Ammon's horn (tissue), 1 donor: ENCODE data around the gene KRTAP9-6.
A peak's percentile ranks its signal among the peaks of the same experiment; 100 is the strongest.

Experiments
- DNase-seq: peaks from one replicate; pipeline ENCODE4 v3.0.0-alpha.2; 2016; ENCODE audit warnings: low spot score

KRTAP9-6 gene

DNA sequence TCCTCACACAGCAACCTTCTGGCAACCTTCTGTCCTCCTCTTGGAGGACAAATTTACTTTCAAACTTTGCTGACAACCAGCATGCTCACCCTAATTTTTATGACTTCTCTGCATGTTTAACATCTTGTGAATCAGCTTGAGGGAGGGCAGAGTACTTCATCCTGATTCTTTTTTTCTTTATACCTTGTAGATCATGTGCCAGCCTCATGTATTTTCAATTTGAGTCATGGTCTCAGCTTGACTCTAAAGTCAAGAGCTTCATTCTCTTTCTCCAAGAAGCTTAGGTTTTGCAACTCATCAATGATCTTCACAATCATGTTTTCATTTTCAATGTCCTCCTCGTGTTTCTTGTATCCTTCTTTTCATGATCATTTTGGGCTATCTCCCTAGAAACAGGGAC lies 6.7 kb downstream of the KRTAP9-6 start:
- no peak for DNase-seq

DNA sequence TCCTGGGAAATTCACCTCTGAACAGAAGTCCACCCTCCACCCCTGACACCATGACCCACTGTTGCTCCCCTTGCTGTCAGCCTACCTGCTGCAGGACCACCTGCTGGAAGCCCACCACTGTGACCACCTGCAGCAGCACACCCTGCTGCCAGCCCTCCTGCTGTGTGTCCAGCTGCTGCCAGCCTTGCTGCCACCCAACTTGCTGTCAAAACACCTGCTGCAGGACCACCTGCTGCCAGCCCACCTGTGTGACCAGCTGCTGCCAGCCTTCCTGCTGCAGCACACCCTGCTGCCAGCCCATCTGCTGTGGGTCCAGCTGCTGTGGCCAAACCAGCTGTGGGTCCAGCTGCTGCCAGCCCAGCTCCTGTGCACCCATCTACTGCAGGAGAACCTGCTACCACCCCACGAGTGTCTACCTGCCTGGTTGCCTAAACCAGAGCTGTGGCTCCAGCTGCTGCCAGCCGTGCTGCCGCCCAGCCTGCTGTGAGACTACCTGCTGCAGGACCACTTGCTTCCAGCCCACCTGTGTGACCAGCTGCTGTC lies 10.5 kb downstream of the KRTAP9-6 start, which contains the start of gene KRTAP9-7:
TSS of gene KRTAP9-7 (plus strand) at position 51 of the 543 bp plus-strand sequence. CDS start at position 51, 0 bp downstream.
- peak; percentile 0 for DNase-seq

DNA sequence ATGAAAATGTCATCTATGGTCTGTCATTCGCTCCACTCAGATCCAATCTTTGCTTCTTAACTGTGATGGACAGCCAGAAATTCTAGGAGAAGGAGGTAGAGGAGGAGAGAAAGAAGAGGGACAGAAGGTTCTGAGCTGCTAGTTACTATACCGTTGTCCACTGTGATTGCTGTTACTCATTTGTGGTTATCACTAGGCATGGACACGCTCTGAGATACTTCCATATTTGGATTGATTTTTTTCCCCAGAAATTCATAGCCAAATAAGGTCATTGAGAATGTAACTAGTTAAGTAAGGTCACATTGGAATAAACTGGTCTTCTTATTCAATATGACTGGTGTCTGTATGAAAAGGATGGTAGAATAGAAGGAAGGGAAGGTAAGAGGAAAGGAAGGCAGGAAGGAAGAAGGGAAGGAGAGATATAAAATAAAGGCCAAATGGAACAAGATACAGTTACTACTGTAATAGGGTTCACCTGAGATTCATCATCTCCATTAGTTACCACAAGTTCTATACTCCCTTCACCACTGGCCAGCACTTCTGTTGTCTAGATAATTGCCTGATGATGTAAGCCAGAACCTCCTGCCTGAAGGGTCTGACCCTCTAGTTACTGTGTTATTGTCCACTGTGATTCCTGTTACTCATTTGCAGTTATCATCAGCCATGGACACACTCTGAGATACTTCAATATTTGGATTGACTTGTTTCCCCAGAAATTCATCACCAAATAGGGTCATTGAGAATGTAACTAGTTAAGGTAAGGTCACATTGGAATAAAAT lies 13.2 kb downstream of the KRTAP9-6 start:
- DNase-seq, result peak; percentile 0

GRCh38 chr17:41284043-41284442 lies 18.9 kb downstream of the KRTAP9-6 start:
- DNase-seq, result no peak

DNA sequence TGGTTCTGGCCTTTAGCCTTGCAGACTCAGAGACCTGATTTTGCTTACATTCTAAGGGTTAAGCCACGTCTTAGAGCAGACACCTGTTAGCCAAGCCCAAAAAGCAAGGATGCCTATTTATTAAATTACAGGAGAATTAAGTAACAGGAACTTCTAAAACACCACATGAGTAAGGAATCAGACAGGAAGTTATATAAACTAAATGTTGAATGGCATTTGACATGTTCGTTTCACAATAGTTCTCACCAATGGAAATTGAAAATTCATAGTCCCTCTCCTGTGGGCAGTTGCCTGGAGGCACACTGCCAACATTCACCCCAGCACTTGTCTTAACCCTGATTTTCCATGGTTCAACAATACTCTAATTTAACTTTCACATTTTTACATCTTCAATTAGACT lies 19.4 kb downstream of the KRTAP9-6 start:
- DNase-seq, result peak; percentile 0

DNA sequence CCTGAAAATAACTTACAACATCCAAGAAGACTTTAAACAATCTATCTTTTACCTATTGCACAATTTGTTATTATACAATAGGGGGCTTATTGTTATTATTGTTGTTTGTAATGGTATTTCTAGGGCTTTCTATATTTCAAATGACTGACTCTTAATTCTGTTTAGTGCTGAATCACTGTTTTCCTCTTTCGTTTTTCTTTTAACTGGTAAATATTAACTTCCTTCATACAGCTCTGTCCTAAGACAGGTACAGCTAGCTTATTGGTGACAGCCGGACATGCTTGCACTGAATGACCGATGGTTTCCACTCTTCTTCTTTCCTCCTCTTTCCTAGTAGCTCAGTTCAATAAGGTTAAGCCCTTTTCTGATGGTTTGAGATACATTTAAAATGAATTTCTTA lies 21.9 kb downstream of the KRTAP9-6 start:
- DNase-seq, result no peak

GRCh38 chr17:41294016-41294415 lies 28.8 kb downstream of the KRTAP9-6 start:
- no peak for DNase-seq

DNA sequence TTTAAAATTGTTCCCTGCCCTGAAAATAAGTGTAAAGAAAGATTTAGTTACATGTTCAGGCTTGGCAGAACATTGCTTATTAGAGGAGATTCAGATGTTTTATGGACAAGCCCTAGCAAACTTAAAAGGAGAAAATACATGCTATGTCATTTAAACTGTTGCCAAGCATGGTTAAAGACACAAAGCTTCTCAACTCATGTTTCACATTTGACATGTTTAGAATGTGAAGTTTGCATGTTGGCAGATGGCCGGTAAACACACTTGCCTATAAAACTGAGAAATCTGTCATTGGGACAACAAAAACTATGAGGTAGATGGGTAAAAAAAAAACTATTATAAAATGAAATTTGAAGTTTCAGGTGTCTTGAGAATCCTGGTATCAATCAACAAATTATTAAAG lies 31.7 kb downstream of the KRTAP9-6 start:
- DNase-seq, result no peak

- DNase-seq, result no peak
Measured at GRCh38 chr17:41298458-41299135, 33.4 kb downstream of the KRTAP9-6 start.

DNA sequence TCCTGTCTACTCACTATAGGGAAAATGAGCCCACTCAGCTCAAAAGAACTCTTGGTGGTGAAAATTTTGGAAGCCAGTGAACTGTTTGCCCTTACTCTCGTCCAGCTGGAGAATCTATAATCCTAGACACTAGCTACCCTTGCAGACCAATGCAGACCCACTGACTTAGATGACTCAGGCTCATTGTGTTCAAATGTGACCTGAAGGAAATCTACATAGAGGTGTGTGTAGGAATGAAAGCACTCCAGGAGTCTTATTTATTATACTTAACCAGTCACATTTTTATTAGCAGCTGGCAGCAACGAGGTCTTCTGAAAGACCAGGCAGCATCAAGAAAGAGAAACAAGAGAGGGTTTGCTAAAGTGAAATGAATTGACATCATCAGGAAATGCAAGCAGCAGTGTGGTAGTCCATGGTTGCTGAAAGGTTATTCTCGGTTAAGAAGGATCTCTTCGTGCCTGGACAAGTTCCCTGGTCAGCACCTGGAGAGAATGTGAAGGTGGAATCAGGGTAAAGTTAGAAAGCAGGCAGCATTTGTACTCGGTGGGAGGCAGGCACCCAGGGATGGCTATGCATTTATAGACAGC lies 36.1 kb downstream of the KRTAP9-6 start:
- DNase-seq, result no peak

DNA sequence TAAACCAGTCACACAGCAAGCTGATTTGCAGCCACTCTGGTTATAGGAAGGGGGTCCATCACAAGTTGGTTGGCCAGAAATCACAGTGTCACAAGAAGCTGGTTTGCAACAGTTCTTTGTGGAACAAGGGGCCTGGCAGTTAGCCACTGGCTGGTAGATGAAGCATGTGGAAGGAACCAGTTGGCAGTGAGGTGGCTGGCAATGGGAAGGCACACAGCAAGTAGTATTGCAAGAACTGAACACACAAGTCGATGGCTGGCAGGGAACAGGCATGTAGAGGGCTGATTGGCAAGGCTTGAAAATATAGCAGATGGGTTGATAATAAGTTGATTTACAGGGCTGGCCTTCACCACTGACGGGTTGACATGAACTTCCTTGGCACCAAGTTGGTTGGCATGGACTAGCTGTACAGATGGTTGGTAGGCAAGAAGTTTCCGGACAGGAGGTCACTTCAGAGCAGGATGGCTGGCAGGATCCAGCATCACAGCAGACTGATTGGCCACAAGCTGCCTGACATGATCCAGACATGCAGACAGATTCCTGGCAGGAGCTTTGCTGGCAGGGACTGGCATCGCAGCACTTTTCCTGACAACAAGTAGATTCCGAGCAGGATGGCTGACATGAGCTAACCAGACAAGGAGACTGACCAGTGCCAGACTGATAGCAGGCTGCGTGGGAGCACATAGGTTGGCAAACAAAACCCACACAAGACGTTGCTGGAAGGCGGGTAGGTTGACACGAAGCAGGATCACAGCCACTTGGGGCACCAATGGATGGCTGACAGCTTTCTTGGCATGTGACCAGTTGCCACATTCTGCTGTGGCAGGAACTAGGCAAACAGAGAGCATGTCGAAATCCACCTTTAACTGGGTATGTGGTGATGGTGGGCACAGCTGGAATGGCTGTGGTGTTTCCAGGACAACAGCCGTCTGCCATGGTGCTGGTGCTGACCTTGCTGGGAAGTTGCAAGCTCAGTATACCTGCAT lies 37.0 kb downstream of the KRTAP9-6 start, which contains the start of gene KRTAP29-1:
TSS of gene KRTAP29-1 (minus strand) at position 936 of the 986 bp plus-strand sequence. CDS start at position 936, 0 bp downstream.
- no peak for DNase-seq

GRCh38 chr17:41302981-41303380 lies 37.8 kb downstream of the KRTAP9-6 start:
- no peak for DNase-seq

DNA sequence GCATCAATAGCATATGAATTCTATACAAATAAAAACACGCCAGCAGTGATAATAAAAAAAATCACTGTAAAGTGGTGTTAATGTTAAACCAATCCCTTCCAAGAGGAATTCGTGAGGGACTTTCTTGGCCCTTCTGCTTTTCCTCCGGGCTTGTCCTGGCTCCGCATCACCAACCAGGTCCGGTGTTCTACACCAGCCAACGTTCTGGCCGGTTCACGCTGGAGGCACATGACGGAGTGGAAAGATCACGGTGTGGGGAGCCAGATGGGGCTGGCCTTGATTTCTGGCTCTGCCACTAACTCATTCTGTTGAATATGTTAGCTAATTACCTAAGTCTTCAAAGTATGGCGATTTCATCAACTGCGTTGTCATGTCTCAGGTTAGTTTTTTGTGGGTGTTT lies 38.9 kb downstream of the KRTAP9-6 start:
- DNase-seq, result no peak

- DNase-seq, result peak; percentile 20
Measured at GRCh38 chr17:41307647-41308046, 42.5 kb downstream of the KRTAP9-6 start.

DNA sequence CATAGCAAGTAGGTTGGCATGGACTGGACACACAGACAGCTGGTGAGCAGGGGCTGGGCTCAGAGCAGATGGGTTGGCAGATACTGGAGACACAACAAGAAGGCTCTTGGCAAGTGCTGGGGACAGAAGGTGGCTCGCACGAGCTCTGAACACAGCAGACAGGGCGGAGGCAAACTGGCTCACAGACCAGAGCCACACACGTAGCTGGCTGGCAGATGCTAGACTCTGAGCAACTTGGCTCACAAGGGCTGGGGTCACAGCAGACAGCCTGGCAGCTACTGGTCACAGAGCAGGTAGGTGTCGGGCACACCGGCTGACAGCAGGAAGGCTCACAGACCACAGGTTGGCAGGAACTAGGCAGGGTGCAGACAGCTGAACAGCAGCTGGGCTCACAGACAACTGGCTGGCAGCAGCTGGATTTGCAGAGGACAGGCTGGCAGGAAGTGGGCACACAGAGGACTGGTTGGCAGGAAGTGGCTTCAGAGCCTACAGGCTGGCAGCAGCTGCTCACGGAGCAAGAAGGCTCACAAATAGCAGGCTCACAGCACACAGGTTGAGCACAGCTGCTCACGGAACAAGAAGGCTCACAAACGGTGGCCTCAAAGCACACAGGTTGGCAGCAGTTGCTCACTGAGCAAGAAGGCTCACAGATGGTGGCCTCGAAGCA lies 43.2 kb downstream of the KRTAP9-6 start:
- DNase-seq, result peak; percentile 63

GRCh38 chr17:41308918-41309359 lies 43.8 kb downstream of the KRTAP9-6 start, which contains the start of gene KRTAP16-1:
Gene KRTAP16-1 (minus strand): TSS chr17:41309309. CDS start chr17:41309253, 56 bp downstream.
- no peak for DNase-seq

GRCh38 chr17:41311111-41311510 lies 45.9 kb downstream of the KRTAP9-6 start:
- DNase-seq, result no peak

- no peak for DNase-seq
Measured at GRCh38 chr17:41315204-41315794, 50.1 kb downstream of the KRTAP9-6 start, which contains the start of gene KRTAP17-1. Gene KRTAP17-1 (minus strand): TSS chr17:41315710. CDS start chr17:41315650, 60 bp downstream.
